IMR-90 (cell line): Measurements from ENCODE around the gene FAM163A. TPM values are rescaled to one million over a fixed set of nuclear protein-coding genes. Genes with fewer than 3 reads are reported as not detected.

ENCODE experiments used
- ATAC-seq: fragments of 200-7000 bp; cut with Tn5 transposase; 2 replicates; pipeline ENCODE4 v1.9.1; 2020; ENCODE audit warnings: low read depth, mild to moderate bottlenecking, moderate library complexity
- BruUV-seq: library from RNA; stranded (reverse); fragments of 400-500 nt; replicated peaks from 2 replicates; lab custom pipeline; 2021; lab: Mats Ljungman, UMichigan
- CTCF ChIA-PET: fragments of 300-600 bp; formaldehyde crosslinking; extraction: SDS; loops from one replicate; lab custom pipeline; 2021; ENCODE audit warnings: antibody characterized with exemption; lab: Yijun Ruan, JAX
- POLR2A ChIA-PET: fragments of 300-600 bp; sonication (Branson Sonifier 250); formaldehyde crosslinking; loops from one replicate; lab custom pipeline; 2022; ENCODE audit warnings: antibody characterized with exemption; ENCODE audit not compliant: unreplicated experiment; lab: Charles Lee
- DNase-seq: peaks from one replicate; pipeline ENCODE4 v3.0.0; 2013
- H2AFZ ChIP-seq: replicated peaks from 2 replicates; pipeline ENCODE3; 2013; ENCODE audit warnings: low read length, mild to moderate bottlenecking; ENCODE audit not compliant: poor library complexity
- H2AK5ac ChIP-seq: 2 replicates; pipeline ENCODE4 v1.6.1; 2013; ENCODE audit warnings: low read depth, low read length, inconsistent platforms
- H2AK9ac ChIP-seq: replicated peaks from 2 replicates; pipeline ENCODE3; 2013; ENCODE audit warnings: mild to moderate bottlenecking, low read depth, low read length, moderate library complexity; ENCODE audit not compliant: poor library complexity
- H2BK120ac ChIP-seq: 2 replicates; pipeline ENCODE4 v1.6.1; 2013; ENCODE audit warnings: low read depth, low read length, inconsistent platforms
- H2BK15ac ChIP-seq: 3 replicates; pipeline ENCODE4 v1.6.1; 2013; ENCODE audit warnings: low read depth, low read length, inconsistent platforms
- H2BK20ac ChIP-seq: 2 replicates; pipeline ENCODE4 v1.6.1; 2013; ENCODE audit warnings: low read depth, mild to moderate bottlenecking, inconsistent platforms, low read length, moderate library complexity
- H2BK5ac ChIP-seq: 2 replicates; pipeline ENCODE4 v1.6.1; 2013; ENCODE audit warnings: mild to moderate bottlenecking, low read depth, low read length, inconsistent platforms; ENCODE audit not compliant: poor library complexity, severe bottlenecking
- H3K14ac ChIP-seq: replicated peaks from 2 replicates; pipeline ENCODE4 v1.6.1; 2013; ENCODE audit warnings: low read depth, low read length, inconsistent platforms
- H3K18ac ChIP-seq: 2 replicates; pipeline ENCODE4 v1.6.1; 2013; ENCODE audit warnings: low read depth, low read length, control low read depth
- H3K23ac ChIP-seq: 2 replicates; pipeline ENCODE4 v1.6.1; 2013; ENCODE audit warnings: low read depth, low read length, inconsistent platforms
- H3K27ac ChIP-seq: 2 replicates; pipeline ENCODE4 v1.5.1; 2013; ENCODE audit warnings: mild to moderate bottlenecking, control low read depth, low read length; ENCODE audit not compliant: insufficient read depth
- H3K27me3 ChIP-seq: 2 replicates; pipeline ENCODE4 v1.6.1; 2013; ENCODE audit warnings: low read length; ENCODE audit not compliant: control insufficient read depth, insufficient read depth
- H3K36me3 ChIP-seq: 2 replicates; pipeline ENCODE4 v1.6.1; 2013; ENCODE audit warnings: low read length, mixed read lengths; ENCODE audit not compliant: control insufficient read depth, insufficient read depth
- H3K4ac ChIP-seq: 2 replicates; pipeline ENCODE4 v1.6.1; 2013; ENCODE audit warnings: low read depth, low read length, inconsistent platforms
- H3K4me1 ChIP-seq: 2 replicates; pipeline ENCODE4 v1.6.1; 2013; ENCODE audit warnings: low read length, mixed read lengths; ENCODE audit not compliant: control insufficient read depth, insufficient read depth
- H3K4me2 ChIP-seq: 2 replicates; pipeline ENCODE4 v1.6.1; 2013; ENCODE audit warnings: low read depth, mild to moderate bottlenecking, control low read depth, low read length, moderate library complexity
- H3K4me3 ChIP-seq: 2 replicates; pipeline ENCODE4 v1.5.1; 2013; ENCODE audit warnings: low read depth, mild to moderate bottlenecking, control low read depth, low read length, moderate library complexity; ENCODE audit not compliant: insufficient read depth
- H3K56ac ChIP-seq: 2 replicates; pipeline ENCODE4 v1.6.1; 2013; ENCODE audit warnings: low read length, inconsistent platforms; ENCODE audit not compliant: insufficient read depth; ENCODE audit errors: extremely low read depth
- H3K79me1 ChIP-seq, 2 experiments: 2 replicates each; pipeline ENCODE4 v1.6.1; 2013; ENCODE audit warnings: low read length in 2 of 2, inconsistent platforms in 1 of 2, low read depth in 1 of 2
- H3K9ac ChIP-seq: 2 replicates; pipeline ENCODE4 v1.6.1; 2013; ENCODE audit warnings: low read depth, low read length, control low read depth
- H3K9me1 ChIP-seq: 2 replicates; pipeline ENCODE4 v1.6.1; 2013; ENCODE audit warnings: low read length, inconsistent platforms; ENCODE audit not compliant: insufficient read depth
- H3K9me3 ChIP-seq: 2 replicates; pipeline ENCODE4 v1.6.1; 2013; ENCODE audit warnings: low read length; ENCODE audit not compliant: control insufficient read depth, insufficient read depth
- H4K20me1 ChIP-seq: 2 replicates; pipeline ENCODE4 v1.6.1; 2013; ENCODE audit warnings: low read length, inconsistent platforms; ENCODE audit not compliant: insufficient read depth
- H4K5ac ChIP-seq: 2 replicates; pipeline ENCODE4 v1.6.1; 2013; ENCODE audit warnings: mild to moderate bottlenecking, low read depth, low read length, control low read depth
- H4K8ac ChIP-seq, 2 experiments: 2 replicates each; pipeline ENCODE4 v1.6.1; 2013; ENCODE audit warnings: low read depth in 2 of 2, low read length in 2 of 2, control low read depth in 1 of 2, inconsistent platforms in 1 of 2
- H4K91ac ChIP-seq: 2 replicates; pipeline ENCODE4 v1.6.1; 2013; ENCODE audit warnings: low read depth, low read length, inconsistent platforms; ENCODE audit not compliant: insufficient read depth
- BHLHE40 ChIP-seq: fragments of 150-350 bp; IDR thresholded peaks from 2 replicates; pipeline ENCODE4 v1.6.1; 2016; ENCODE audit warnings: mild to moderate bottlenecking, low read depth, low read length
- CEBPB ChIP-seq: IDR thresholded peaks from 2 replicates; pipeline ENCODE4 v1.6.1; 2012; ENCODE audit warnings: low read depth, low read length, improper control_type of control experiment
- CHD1 ChIP-seq: IDR thresholded peaks from 2 replicates; pipeline ENCODE4 v1.6.1; 2012; ENCODE audit warnings: low read depth, low read length, improper control_type of control experiment
- CTCF ChIP-seq: conservative IDR thresholded peaks from 2 replicates; pipeline ENCODE4 v1.5.1; 2012; ENCODE audit warnings: mild to moderate bottlenecking, low read depth, low read length, improper control_type of control experiment
- ELK1 ChIP-seq: fragments of 150-350 bp; IDR thresholded peaks from 2 replicates; pipeline ENCODE4 v1.6.1; 2016; ENCODE audit warnings: low read depth, mild to moderate bottlenecking, low read length, moderate library complexity, borderline replicate concordance
- FOS ChIP-seq: fragments of 150-350 bp; IDR thresholded peaks from 2 replicates; pipeline ENCODE4 v1.6.1; 2016; ENCODE audit warnings: low read depth, low read length
- MAFK ChIP-seq: IDR thresholded peaks from 2 replicates; pipeline ENCODE4 v1.6.1; 2012; ENCODE audit warnings: low read depth, low read length, improper control_type of control experiment
- MAZ ChIP-seq: IDR thresholded peaks from 2 replicates; pipeline ENCODE4 v1.6.1; 2012; ENCODE audit warnings: low read depth, mild to moderate bottlenecking, low read length, improper control_type of control experiment, moderate library complexity, borderline replicate concordance
- MXI1 ChIP-seq: IDR thresholded peaks from 2 replicates; pipeline ENCODE4 v1.6.1; 2012; ENCODE audit warnings: low read depth, mild to moderate bottlenecking, low read length, moderate library complexity, borderline replicate concordance
- NFE2L2 ChIP-seq: fragments of 150-350 bp; IDR thresholded peaks from 2 replicates; pipeline ENCODE4 v1.6.1; 2016; ENCODE audit warnings: low read depth, mild to moderate bottlenecking, low read length
- POLR2A ChIP-seq: IDR thresholded peaks from 2 replicates; pipeline ENCODE4 v1.6.1; 2012; ENCODE audit warnings: mild to moderate bottlenecking, low read depth, low read length
- RAD21 ChIP-seq: IDR thresholded peaks from 2 replicates; pipeline ENCODE4 v1.6.1; 2012; ENCODE audit warnings: low read length, improper control_type of control experiment
- RCOR1 ChIP-seq: IDR thresholded peaks from 2 replicates; pipeline ENCODE4 v1.6.1; 2012; ENCODE audit warnings: mild to moderate bottlenecking, low read length, improper control_type of control experiment; ENCODE audit not compliant: insufficient replicate concordance
- RFX5 ChIP-seq: IDR thresholded peaks from 2 replicates; pipeline ENCODE4 v1.8.0; 2012; ENCODE audit warnings: low read depth, mild to moderate bottlenecking, low read length, moderate library complexity
- SMC3 ChIP-seq: fragments of 150-350 bp; IDR thresholded peaks from 2 replicates; pipeline ENCODE4 v1.6.1; 2016; ENCODE audit warnings: low read depth, mild to moderate bottlenecking, antibody characterized with exemption, low read length, moderate library complexity
- USF2 ChIP-seq: fragments of 150-350 bp; IDR thresholded peaks from 2 replicates; pipeline ENCODE4 v1.6.1; 2017; ENCODE audit warnings: mild to moderate bottlenecking, antibody characterized with exemption, low read length, low read depth
- WGBS, 2 experiments: methylation state at CpG; one replicate each; pipeline versions ENCODE4 v1.1.5 to v1.1.7; 2013; ENCODE audit warnings: missing lambda C conversion rate in 2 of 2; ENCODE audit not compliant: insufficient read length in 1 of 2; ENCODE audit errors: extremely low coverage in 2 of 2; 5-methylcytosine and 5-hydroxymethylcytosine counted together
- dilution Hi-C: fragments of 300-500 bp; cut with HindIII; formaldehyde crosslinking; loops from one replicate; pipeline ENCODE4 v1.14.3; 2018; ENCODE audit warnings: low sequenced_read_pairs; ENCODE audit not compliant: unreplicated experiment
- in situ Hi-C: fragments of 300-500 bp; cut with MboI; formaldehyde crosslinking; loops from 3 replicates; pipeline ENCODE4 v1.14.3; 2019; ENCODE audit warnings: low sequenced_read_pairs, inconsistent platforms, mixed read lengths
- intact Hi-C: fragments of 100-400 bp; cut with micrococcal nuclease; formaldehyde crosslinking; loops from 2 replicates; pipeline ENCODE4 v1.10.0; 2022
- polyA plus RNA-seq, 3 experiments: library from polyadenylated mRNA; depleted of rRNA; stranded (reverse); fragments of >200 nt; gene quantifications; 2 replicates each; pipeline ENCODE4 v1.2.3, GENCODE V29; 2012; ENCODE audit warnings: low replicate concordance in 1 of 3
- total RNA-seq: library from RNA; depleted of rRNA; stranded (reverse); fragments of >200 nt; gene quantifications from 2 replicates; pipeline ENCODE4 v1.2.3, GENCODE V29; 2012

The FAM163A gene
- total and polyA plus RNA-seq, 2 of the 4 experiments (the other 2 are of a cell fraction) = not detected

DNA sequence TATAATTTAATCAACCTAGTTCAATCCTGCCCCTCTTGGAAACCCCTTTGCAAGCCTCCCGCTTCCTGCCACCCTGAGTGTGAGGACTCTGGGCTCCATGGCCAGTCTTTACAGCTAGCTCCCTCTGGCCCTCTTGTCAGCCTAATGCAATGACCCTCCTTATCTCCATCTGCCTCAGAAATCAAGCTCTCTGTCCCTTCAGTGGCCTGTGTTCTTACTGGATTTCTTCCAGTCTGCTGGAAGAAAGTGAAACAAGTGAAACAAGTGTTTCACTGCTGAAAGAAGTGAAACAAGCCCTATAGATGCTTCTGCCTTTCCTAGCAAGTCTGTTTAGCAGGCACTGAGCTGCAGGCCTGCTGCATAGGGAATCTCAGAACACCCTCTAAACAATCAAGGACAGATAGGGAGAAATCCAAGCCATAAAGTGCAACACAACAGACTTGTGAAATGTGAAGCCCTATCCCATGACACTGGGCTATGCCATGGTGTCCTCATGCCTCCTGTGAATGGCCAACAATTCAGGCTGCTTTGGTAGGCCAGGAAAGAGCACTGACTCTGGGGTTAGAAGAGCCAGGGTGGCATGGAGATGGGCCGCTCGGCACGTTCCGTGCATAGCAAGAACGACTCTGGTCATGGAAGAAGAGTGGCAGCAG lies 55.9 kb downstream of the FAM163A start:
- Histone ChIP-seq H3K27ac (no peak overlapping the region), H2AK5ac (no peak overlapping the region), H3K4me3 (no peak overlapping the region), H2BK5ac (no peak overlapping the region), H3K4ac (no peak overlapping the region), H3K36me3 (no peaks in the 10 kb centered on the region), H3K18ac (no peak overlapping the region), H3K14ac (no peak overlapping the region), H3K4me1 (no peaks in the 10 kb centered on the region), H3K23ac (no peak overlapping the region), H3K9ac (no peak overlapping the region), H2AK9ac (no peak overlapping the region), H3K56ac (no peak overlapping the region), H3K9me1 (no peaks in the 10 kb centered on the region), H3K4me2 (no peak overlapping the region), H4K20me1 (no peaks in the 10 kb centered on the region), H4K5ac (no peak overlapping the region), H4K91ac (no peak overlapping the region), H2BK120ac (no peak overlapping the region), H2BK15ac (no peak overlapping the region), H2BK20ac (no peak overlapping the region), H3K79me1 (no peaks in the 10 kb centered on the region), H3K27me3 (peaks cover 59% of the 10 kb centered on the region), H3K9me3 (no peaks in the 10 kb centered on the region), H4K8ac (no peak overlapping the region), H2AFZ (no peak overlapping the region)
- POLR2A ChIA-PET = no interaction called here
- in situ Hi-C loops (no loop called here), intact Hi-C loops (no loop called here), dilution Hi-C loops (no loop called here)
- CTCF ChIA-PET = interaction anchor here (1.5 to 3.2 kb wide), 2 partner anchors 10 to 93 kb away, joined by 5 to 13 read pairs; no protein-coding TSS in a partner anchor
- no peak for DNase-seq
- TF ChIP-seq MAZ (no peak), MXI1 (no peak), CTCF (no peak), POLR2A (no peak), BHLHE40 (no peak), CEBPB (no peak), USF2 (no peak), ELK1 (no peak), MAFK (no peak), CHD1 (no peak), SMC3 (no peak), NFE2L2 (no peak), FOS (no peak), RFX5 (no peak), RCOR1 (no peak), RAD21 (no peak)
- 90% methylated on average over 2 of the region's 6 CpGs; no CpG with 5 or more reads in 1 of the 2 experiments for WGBS, 2 experiments
- no TSS peak for BruUV-seq
- ATAC-seq = no peak
